Natural killer cell treated with Interleukin-12 subunit alpha and Interleukin-12 subunit beta and Interleukin-15 and Interleukin-18, amount 100 ng/mL, for 72 hours (primary cell): ENCODE results near the gene KCNT2. TPM values are rescaled to one million over a fixed set of nuclear protein-coding genes. Genes with fewer than 3 reads are reported as not detected.
A peak's percentile ranks its signal among the peaks of the same experiment; 100 is the strongest.

Experiments used
- ATAC-seq, 2 donors: fragments of 150-1000 bp; cut with Tn5 transposase in 1 of 2; sonication (Bioruptor Pico), chemical (Tn5 transposase) in 1 of 2; 2 replicates each; pipeline ENCODE4 v1.10.0; 2021
- DNase-seq: peaks from one replicate; pipeline ENCODE4 v3.0.0; 2022; ENCODE audit warnings: low spot score
- H3K27ac Mint-ChIP-seq, 2 donors: 1 replicate in 1 of 2; 2 replicates in 1 of 2; pipeline ENCODE4 v1.8.0; 2022; ENCODE audit warnings: mixed read lengths in 2 of 2, mild to moderate bottlenecking in 1 of 2, moderate library complexity in 1 of 2
- H3K27me3 Mint-ChIP-seq, 2 donors: 1 replicate in 1 of 2; 2 replicates in 1 of 2; pipeline ENCODE4 v1.8.0; 2022; ENCODE audit warnings: mixed read lengths in 2 of 2
- H3K36me3 Mint-ChIP-seq: one replicate; pipeline ENCODE4 v1.8.0; 2022; ENCODE audit warnings: mixed read lengths
- H3K4me1 Mint-ChIP-seq, 2 donors: 1 replicate in 1 of 2; 2 replicates in 1 of 2; pipeline ENCODE4 v1.8.0; 2022; ENCODE audit warnings: low read depth in 2 of 2, mixed read lengths in 2 of 2, mild to moderate bottlenecking in 1 of 2
- H3K4me3 Mint-ChIP-seq: one replicate; pipeline ENCODE4 v1.8.0; 2022; ENCODE audit warnings: mixed read lengths
- H3K9me3 Mint-ChIP-seq: 2 replicates; pipeline ENCODE4 v1.8.0; 2022; ENCODE audit warnings: mixed read lengths
- total RNA-seq, 2 donors: library from RNA; stranded (reverse); gene quantifications; one replicate each; pipeline ENCODE4 v1.2.3, GENCODE V29; 2022

The KCNT2 gene
- total RNA-seq, 2 donors from 2014 or later: not detected

DNA sequence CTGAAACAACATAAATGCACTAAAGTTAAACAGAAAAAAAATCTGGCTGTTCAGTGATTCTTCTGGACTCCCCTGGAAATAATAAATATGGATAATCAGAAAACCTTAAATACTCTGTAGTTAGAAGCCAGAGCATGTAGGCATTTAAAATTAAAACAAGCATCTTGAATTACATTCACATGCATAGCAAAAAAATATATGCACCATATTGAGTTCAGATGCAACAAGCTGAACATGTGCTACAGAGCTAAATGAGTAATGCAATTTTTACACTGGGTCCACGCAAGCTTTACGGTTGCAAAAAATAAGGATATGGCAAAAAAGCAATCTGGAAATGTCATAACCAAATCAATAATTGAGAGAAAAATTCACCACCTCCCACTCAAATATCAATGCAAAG is 11.5 kb upstream of the KCNT2 start:
- DNase-seq: no peak
- H3K4me1 Mint-ChIP-seq: no peaks in the 10 kb centered on the region
- peaks cover 4% of the 10 kb centered on the region for H3K9me3 Mint-ChIP-seq
- no peak overlapping the region for H3K4me3 Mint-ChIP-seq
- H3K27ac Mint-ChIP-seq: no peak overlapping the region
- H3K27me3 Mint-ChIP-seq: no peaks in the 10 kb centered on the region
- ATAC-seq: no peak
- H3K36me3 Mint-ChIP-seq: no peaks in the 10 kb centered on the region

GRCh38 chr1:196611873-196612272 is 3.6 kb upstream of the KCNT2 start:
- H3K36me3 Mint-ChIP-seq: peaks cover 4% of the 10 kb centered on the region
- no peak for DNase-seq
- H3K9me3 Mint-ChIP-seq: peaks cover 21% of the 10 kb centered on the region
- H3K4me3 Mint-ChIP-seq: no peak overlapping the region
- peaks cover 5% of the 10 kb centered on the region in 2 donors for H3K4me1 Mint-ChIP-seq
- H3K27me3 Mint-ChIP-seq: peaks cover 13 to 17% of the 10 kb centered on the region in 2 donors
- no peak overlapping the region for H3K27ac Mint-ChIP-seq
- no peak for ATAC-seq

DNA sequence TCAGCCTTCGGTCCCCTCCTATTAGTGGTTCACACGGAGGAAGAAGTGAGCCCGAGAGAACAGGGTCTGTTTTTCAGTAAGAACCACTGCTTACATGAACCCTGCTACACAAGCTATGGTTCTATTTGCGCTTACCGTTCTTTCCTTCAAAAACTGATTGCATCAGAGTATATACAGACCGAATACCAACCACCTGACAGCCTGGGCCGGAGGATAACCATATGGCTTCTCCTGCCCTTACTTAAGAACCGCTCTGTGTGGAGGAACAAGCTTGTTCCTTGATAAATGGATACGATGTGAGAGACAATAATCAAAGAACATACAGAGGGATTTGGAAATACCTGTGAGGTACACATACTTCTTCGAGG is 1.1 kb upstream of the KCNT2 start:
- Mint-ChIP-seq H3K4me3 (no peak overlapping the region), H3K36me3 (peaks cover 4% of the 10 kb centered on the region), H3K9me3 (peaks cover 15% of the 10 kb centered on the region), H3K27me3 (peaks cover 13 to 17% of the 10 kb centered on the region in 2 donors), H3K27ac (no peak overlapping the region), H3K4me1 (peaks cover 5% of the 10 kb centered on the region in 2 donors)
- DNase-seq (no peak), ATAC-seq (no peak)

DNA sequence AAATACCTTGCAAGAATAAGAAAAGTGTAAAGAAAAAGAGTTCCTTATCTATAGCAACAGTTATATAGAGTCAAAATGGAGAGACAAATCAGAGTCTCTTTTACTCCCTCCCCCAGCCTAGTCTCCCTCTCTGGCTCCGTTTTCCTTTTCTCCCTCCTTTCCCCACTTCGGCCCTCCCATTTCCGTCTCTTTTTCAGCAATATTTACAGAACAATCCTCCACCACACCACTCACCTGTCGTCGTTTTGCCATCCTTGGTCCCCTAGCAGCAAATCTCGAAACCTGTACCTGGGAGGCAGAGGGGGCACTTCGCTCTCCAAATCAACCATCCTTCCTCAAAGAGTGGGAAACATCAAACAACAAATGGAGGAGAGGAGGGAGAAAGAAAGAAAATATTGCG is 259 bp downstream of the KCNT2 start:
- Mint-ChIP-seq H3K9me3 (peaks cover 10% of the 10 kb centered on the region), H3K27me3 (peaks cover 13 to 17% of the 10 kb centered on the region in 2 donors), H3K4me3 (peak overlapping the region; percentile 52), H3K27ac (no peak overlapping the region), H3K4me1 (peaks cover 5% of the 10 kb centered on the region in 2 donors), H3K36me3 (peaks cover 4% of the 10 kb centered on the region)
- DNase-seq (no peak), ATAC-seq (no peak)

DNA sequence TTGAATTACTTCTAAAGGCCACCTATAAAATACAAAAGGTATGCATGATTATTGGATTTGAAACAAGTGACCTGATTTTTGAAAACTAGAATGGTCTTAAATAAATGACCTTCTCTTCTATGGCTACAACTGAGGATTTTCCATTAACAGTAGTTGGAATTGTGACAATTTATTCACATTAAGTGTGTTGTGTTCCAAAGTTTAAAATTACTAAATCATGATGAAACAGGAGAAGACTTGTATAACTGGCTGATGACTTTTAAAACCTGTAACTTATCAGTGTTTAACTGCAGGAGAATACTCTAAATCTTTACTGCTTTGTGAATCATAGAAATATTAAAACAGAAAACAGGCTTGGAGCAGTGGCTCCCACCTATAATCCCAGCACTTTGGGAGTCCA is 4.6 kb downstream of the KCNT2 start:
- no peak overlapping the region for H3K4me3 Mint-ChIP-seq
- H3K36me3 Mint-ChIP-seq: no peaks in the 10 kb centered on the region
- H3K27me3 Mint-ChIP-seq: peaks cover 6 to 10% of the 10 kb centered on the region in 2 donors
- H3K9me3 Mint-ChIP-seq: peaks cover 6% of the 10 kb centered on the region
- peaks cover 5% of the 10 kb centered on the region in 2 donors for H3K4me1 Mint-ChIP-seq
- no peak for DNase-seq
- H3K27ac Mint-ChIP-seq: no peak overlapping the region
- no peak for ATAC-seq

- DNase-seq (no peak), ATAC-seq (no peak)
- Mint-ChIP-seq H3K27me3 (no peaks in the 10 kb centered on the region), H3K27ac (no peak overlapping the region), H3K9me3 (peaks cover 6% of the 10 kb centered on the region), H3K36me3 (no peaks in the 10 kb centered on the region), H3K4me3 (no peak overlapping the region), H3K4me1 (no peaks in the 10 kb centered on the region)
These were observed 9.1 kb downstream of the KCNT2 start for GRCh38 chr1:196598942-196599748.

- Mint-ChIP-seq H3K27ac (no peak overlapping the region), H3K36me3 (no peaks in the 10 kb centered on the region), H3K27me3 (no peaks in the 10 kb centered on the region), H3K9me3 (peaks cover 6% of the 10 kb centered on the region), H3K4me1 (no peaks in the 10 kb centered on the region), H3K4me3 (no peak overlapping the region)
- DNase-seq: no peak
- no peak for ATAC-seq
These were observed 13.5 kb downstream of the KCNT2 start for GRCh38 chr1:196594700-196595099.

DNA sequence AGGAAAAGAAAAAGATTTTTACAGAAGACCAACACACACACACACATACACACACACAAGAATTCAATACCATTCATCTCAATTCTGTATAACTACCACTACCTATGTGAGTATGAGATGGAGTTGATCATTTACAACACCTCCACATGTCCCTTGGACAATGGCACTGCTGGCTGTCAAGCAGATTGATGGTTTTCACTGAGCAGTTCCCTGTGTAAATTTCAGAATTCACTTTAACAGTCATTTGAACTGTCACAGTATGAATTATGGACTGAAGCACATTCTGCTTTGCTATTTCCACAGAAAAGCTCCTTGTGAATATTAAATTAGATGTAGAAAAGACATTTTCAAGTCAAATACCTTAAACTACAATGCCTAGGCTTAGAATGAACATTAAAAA is 14.3 kb downstream of the KCNT2 start:
- Mint-ChIP-seq H3K27me3 (no peaks in the 10 kb centered on the region), H3K4me1 (no peaks in the 10 kb centered on the region), H3K9me3 (peaks cover 6% of the 10 kb centered on the region), H3K27ac (no peak overlapping the region), H3K36me3 (no peaks in the 10 kb centered on the region), H3K4me3 (no peak overlapping the region)
- ATAC-seq (no peak), DNase-seq (no peak)

- Mint-ChIP-seq H3K9me3 (peaks cover 6% of the 10 kb centered on the region), H3K36me3 (no peaks in the 10 kb centered on the region), H3K27ac (no peak overlapping the region), H3K27me3 (no peaks in the 10 kb centered on the region), H3K4me3 (no peak overlapping the region), H3K4me1 (no peaks in the 10 kb centered on the region)
- DNase-seq (no peak), ATAC-seq (no peak)
These were observed 17.3 kb downstream of the KCNT2 start for GRCh38 chr1:196590959-196591358.

GRCh38 chr1:196590012-196590708 is 18.1 kb downstream of the KCNT2 start:
- Mint-ChIP-seq H3K4me1 (no peaks in the 10 kb centered on the region), H3K27me3 (no peaks in the 10 kb centered on the region), H3K4me3 (no peak overlapping the region), H3K36me3 (no peaks in the 10 kb centered on the region), H3K9me3 (peaks cover 6% of the 10 kb centered on the region), H3K27ac (no peak overlapping the region)
- ATAC-seq (no peak), DNase-seq (no peak)

GRCh38 chr1:196584696-196585095 is 23.5 kb downstream of the KCNT2 start:
- no peaks in the 10 kb centered on the region for H3K36me3 Mint-ChIP-seq
- ATAC-seq (no peak), DNase-seq (no peak)
- no peaks in the 10 kb centered on the region for H3K27me3 Mint-ChIP-seq
- no peaks in the 10 kb centered on the region for H3K4me1 Mint-ChIP-seq
- H3K9me3 Mint-ChIP-seq: peaks cover 5% of the 10 kb centered on the region
- H3K27ac Mint-ChIP-seq: no peak overlapping the region
- H3K4me3 Mint-ChIP-seq: no peak overlapping the region

- H3K9me3 Mint-ChIP-seq: peaks cover 7% of the 10 kb centered on the region
- H3K27me3 Mint-ChIP-seq: no peaks in the 10 kb centered on the region
- no peak overlapping the region for H3K27ac Mint-ChIP-seq
- H3K4me3 Mint-ChIP-seq: no peak overlapping the region
- DNase-seq (no peak), ATAC-seq (no peak)
- H3K4me1 Mint-ChIP-seq: no peaks in the 10 kb centered on the region
- H3K36me3 Mint-ChIP-seq: no peaks in the 10 kb centered on the region
These were observed 30.9 kb downstream of the KCNT2 start for GRCh38 chr1:196577386-196577785.

DNA sequence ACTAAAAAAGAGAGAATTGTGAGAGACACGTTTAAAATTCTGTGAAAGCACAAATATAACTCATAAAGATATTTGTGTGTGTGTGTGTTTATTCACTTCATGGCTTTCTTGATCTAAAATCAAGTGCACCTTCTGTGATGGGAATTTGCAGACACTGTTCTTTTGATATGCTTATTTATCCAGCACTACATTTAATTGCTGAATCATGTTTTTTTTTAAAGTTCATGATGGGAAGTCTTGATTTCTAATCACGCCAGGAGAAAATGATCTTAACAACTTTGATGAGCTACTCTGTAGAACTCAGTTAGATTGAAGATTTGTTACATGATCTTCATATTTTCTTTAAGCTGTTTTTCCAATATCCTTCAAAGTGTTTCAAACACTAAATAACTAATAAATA is 35.0 kb downstream of the KCNT2 start:
- Mint-ChIP-seq H3K4me1 (no peaks in the 10 kb centered on the region), H3K36me3 (no peaks in the 10 kb centered on the region), H3K4me3 (no peak overlapping the region), H3K27ac (no peak overlapping the region), H3K27me3 (no peaks in the 10 kb centered on the region), H3K9me3 (peaks cover 8% of the 10 kb centered on the region)
- DNase-seq (no peak), ATAC-seq (no peak)

DNA sequence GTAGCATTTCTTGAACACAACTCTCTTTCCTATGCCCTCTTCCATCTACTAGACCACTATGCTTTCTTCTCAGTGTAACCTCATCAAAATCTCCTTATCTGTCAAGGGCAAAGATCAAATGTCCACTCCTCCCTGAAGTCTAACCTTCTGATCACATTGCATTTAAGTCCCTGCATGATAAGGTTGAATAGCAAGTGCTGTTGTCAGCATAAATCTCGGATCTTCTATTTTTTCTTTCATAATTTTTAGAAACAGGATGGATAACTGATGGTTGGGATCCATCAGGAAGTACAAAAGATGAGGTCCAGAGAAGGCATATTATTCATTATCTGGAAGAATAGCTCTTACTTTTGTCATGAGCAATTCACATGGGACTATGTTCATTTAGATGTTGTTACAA is 41.0 kb downstream of the KCNT2 start:
- H3K4me3 Mint-ChIP-seq: no peak overlapping the region
- ATAC-seq (no peak), DNase-seq (no peak)
- no peak overlapping the region for H3K27ac Mint-ChIP-seq
- no peaks in the 10 kb centered on the region for H3K36me3 Mint-ChIP-seq
- H3K27me3 Mint-ChIP-seq: no peaks in the 10 kb centered on the region
- H3K4me1 Mint-ChIP-seq: no peaks in the 10 kb centered on the region
- H3K9me3 Mint-ChIP-seq: peaks cover 11% of the 10 kb centered on the region
